GM18499 (cell line): ENCODE measurements around the gene ZSCAN29.

ENCODE experiments used
- ATAC-seq: cut with Tn5 transposase; IDR thresholded peaks from one replicate; pipeline ENCODE4 v1.9.1; 2021; ENCODE audit warnings: moderate number of reproducible peaks; ENCODE audit not compliant: insufficient read depth, unreplicated experiment

ZSCAN29 gene

GRCh38 chr15:43352693-43353382, 18.0 kb downstream of the ZSCAN29 start:
- ATAC-seq, result no peak

DNA sequence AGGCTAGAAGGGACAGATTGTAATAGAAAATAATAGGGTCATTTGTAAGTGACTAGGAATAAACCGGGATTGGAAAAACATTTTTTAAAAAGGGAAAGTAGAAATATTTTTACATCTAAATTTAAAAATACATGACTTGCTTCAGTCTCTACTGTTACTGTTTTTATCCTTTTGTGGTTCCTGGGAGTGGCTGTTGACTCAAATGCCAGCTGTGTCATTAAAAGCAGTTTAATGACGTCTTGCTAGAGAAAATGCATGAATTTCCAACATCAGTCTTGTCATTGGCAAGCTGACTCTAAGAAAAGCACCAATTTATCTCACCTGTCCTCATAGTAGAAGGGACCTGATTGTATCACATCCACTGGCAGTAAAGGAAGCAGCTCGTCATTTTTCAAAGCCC, 23.7 kb downstream of the ZSCAN29 start:
- no peak for ATAC-seq

DNA sequence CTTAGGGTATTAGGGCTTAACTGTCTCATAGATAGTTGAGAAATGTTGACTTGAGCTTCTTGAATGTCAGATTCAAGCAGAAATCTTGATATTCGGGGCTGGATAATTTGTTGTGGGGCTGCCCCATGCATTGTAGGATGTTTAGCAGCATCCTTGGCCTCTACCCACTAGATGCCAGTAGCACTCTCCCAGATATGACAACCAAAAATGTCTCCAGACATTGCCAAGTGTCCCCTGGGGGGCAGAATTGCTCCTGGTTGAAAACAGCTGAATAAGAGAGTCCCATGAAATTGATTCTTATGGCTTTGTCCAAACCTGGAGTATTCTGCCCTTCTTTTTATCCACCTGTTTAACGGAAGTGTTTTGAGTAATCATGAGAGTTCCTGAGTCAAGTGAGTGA, 24.5 kb downstream of the ZSCAN29 start:
- ATAC-seq, result no peak

- ATAC-seq, result peak; percentile 18
Measured at GRCh38 chr15:43330780-43331087, 40.1 kb downstream of the ZSCAN29 start.

GRCh38 chr15:43329960-43330779, 40.7 kb downstream of the ZSCAN29 start, which contains the start of gene LCMT2:
TSS of gene LCMT2 (minus strand) at chr15:43330573. CDS start at chr15:43330489, 84 bp downstream.
- ATAC-seq, result peak; percentile 73

DNA sequence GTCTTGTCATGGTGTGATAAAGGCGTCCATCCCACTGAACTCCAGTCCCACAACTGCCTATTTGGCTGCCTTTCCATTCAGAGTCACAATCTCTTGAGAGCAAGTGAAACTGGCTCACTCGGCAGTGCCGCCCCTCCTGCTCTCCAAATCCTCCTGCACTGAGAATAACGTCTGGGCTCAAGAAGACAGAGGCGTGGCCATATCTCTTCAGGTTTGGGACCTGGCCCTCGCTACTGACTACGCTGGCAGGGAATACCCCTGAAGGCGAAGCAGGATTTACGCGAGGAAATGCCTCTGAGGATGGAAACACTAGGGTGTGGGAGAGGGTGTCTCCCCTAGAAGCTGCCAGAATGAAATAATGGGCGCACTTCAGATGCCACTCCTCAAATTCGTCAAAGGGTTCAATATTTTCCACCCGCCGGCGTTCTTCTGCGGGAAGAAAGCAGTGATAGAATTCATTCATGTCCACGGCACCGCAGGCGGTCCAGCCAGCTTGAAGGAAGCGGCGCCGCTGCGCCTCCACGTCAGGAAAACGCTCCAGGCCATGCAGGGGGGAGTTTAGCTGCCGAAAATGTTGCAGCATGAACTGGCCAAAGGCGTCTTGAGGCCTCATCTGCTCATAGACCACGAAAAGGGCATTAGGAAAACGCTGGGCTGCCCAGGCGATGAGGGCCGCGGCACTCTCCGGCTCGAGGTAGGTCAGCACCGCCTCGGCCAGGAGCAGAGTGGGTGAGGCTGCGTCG, 41.5 kb downstream of the ZSCAN29 start:
- ATAC-seq, result no peak

DNA sequence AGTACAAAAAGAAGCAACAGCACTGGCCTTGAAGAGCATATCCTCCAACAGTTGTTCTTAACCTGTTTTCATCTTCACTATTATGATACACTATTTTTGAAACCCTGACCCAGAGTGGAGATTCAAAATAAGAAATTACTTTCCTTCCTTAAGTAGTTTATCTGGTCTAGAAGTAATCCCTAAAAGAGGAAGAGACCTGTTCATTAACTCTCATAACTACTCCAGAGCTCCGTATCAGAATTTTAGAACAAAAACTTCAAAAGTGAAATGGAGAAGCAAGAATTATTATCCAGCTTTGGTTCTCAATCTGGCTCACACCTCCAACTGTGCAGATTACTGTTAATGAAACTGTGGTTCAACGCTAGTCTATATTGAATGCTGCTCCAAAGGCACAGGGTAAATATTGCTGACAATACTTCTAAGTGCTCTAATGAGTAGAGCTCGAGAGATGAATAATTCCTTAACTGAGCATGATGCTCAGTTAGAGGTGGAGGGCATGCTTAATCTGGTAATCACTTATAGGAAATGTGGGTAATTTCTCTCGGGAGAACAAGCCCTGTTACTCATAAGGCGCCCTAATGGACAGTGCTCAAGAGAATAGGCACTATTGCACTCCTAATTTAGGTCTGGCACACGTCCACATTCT, 45.7 kb downstream of the ZSCAN29 start:
- ATAC-seq, result no peak

GRCh38 chr15:43318990-43319771, 51.7 kb downstream of the ZSCAN29 start:
- ATAC-seq, result no peak

- no peak for ATAC-seq
Measured at GRCh38 chr15:43317566-43318184, 53.2 kb downstream of the ZSCAN29 start.

DNA sequence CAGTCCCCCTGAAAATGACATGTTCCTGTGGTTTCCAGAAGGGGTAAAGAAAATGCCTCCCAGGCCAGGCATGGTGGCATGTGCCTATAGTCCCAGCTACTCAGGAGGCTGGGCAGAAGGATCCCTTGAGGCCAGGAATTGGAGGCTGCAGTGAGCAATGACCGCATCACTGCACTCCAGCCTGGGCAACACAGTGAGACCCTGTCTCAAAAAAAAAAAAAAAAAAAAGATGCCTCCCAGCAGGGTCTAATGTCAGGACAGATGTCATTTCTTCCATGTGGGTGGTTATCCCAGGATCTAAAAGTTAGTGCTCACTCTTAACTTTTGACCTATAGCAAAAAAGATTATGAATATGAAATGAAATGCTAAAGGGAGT, 53.9 kb downstream of the ZSCAN29 start:
- no peak for ATAC-seq

- ATAC-seq, result no peak
Measured at GRCh38 chr15:43316016-43316970, 54.5 kb downstream of the ZSCAN29 start.

DNA sequence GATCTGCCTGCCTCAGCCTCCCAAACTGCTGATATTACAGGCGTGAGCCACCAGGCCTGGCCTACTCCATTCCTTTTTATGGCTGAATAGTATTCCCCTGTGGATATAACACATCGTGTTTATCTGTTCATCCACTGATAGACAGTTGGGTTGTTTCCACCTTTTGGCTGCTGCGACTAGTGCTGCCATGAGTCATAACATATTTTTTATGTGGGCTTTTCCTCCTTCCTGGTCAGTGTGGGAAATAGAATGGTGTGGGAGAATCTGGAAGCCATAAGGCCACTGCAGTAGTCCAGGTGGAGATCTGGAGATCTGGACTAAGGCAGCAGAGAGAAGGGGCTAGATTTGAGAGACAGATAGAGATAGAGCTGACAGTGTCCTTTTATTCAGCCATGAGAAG, 56.7 kb downstream of the ZSCAN29 start:
- ATAC-seq, result no peak

GRCh38 chr15:43312378-43312777, 58.5 kb downstream of the ZSCAN29 start:
- no peak for ATAC-seq
